ENCODE data around the gene CNTN4. TPM values are rescaled to one million over a fixed set of nuclear protein-coding genes. Genes with fewer than 3 reads are reported as not detected.

CNTN4 gene
- total RNA-seq, 1 donor from 2014 or later, result 1.6 TPM

DNA sequence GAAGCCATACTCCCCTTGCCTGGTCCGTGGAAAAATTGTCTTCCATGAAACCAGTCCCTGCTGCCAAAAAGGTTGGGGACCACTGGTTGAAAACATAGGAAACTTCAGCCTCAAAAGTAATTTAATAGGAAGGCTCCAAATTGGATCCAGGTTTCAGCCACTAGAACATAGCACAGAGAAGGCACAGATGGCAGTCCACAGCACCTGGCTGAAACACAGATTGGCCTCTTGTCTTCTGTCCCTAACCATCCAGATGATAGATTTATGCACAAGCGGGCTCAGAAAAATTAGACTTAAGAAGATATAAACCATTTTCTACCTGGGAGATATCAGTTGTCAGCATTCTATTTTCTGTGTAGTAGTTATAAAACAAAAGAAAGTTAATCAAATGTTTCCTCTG lies 397.1 kb downstream of the CNTN4 start:
- H3K4me3 ChIP-seq (ENCODE audit: low read depth, low read length), result no peak overlapping the region
- DNase-seq (ENCODE audit: low read depth), result no peak
- TF ChIP-seq, protein P1, sequence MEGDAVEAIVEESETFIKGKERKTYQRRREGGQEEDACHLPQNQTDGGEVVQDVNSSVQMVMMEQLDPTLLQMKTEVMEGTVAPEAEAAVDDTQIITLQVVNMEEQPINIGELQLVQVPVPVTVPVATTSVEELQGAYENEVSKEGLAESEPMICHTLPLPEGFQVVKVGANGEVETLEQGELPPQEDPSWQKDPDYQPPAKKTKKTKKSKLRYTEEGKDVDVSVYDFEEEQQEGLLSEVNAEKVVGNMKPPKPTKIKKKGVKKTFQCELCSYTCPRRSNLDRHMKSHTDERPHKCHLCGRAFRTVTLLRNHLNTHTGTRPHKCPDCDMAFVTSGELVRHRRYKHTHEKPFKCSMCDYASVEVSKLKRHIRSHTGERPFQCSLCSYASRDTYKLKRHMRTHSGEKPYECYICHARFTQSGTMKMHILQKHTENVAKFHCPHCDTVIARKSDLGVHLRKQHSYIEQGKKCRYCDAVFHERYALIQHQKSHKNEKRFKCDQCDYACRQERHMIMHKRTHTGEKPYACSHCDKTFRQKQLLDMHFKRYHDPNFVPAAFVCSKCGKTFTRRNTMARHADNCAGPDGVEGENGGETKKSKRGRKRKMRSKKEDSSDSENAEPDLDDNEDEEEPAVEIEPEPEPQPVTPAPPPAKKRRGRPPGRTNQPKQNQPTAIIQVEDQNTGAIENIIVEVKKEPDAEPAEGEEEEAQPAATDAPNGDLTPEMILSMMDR (conservative IDR thresholded peaks at IDR 0.05; ENCODE audit: low read depth, low read length), result no peak

- no peak overlapping the region for H3K4me3 ChIP-seq (ENCODE audit: low read depth, low read length)
- TF ChIP-seq, protein P1 (conservative IDR thresholded peaks at IDR 0.05; ENCODE audit: low read depth, low read length), result no peak
- DNase-seq (ENCODE audit: low read depth), result no peak
Observed at GRCh38 chr3:2504912-2505311, 406.2 kb downstream of the CNTN4 start.

DNA sequence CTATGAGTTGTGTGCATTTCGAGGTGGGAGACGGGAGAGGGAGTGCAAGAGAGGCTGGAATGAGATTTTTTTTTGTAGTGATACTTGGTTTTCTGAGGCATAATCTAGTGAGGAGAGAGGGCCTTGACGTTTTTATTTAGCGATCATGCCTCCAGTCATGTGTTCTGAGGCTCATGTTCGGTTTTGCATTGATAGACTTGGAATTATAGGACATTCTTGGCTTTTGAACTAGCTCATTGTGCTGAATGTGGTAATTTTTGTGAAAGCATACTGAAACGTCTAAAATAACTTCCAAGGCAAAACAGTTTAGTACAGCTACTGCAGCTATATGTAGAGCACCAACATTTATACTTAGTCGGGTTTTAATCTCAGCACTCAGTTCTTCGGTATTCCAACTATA lies 408.1 kb downstream of the CNTN4 start:
- no peak for DNase-seq (ENCODE audit: low read depth)
- TF ChIP-seq, protein P1 (conservative IDR thresholded peaks at IDR 0.05; ENCODE audit: low read depth, low read length), result no peak

DNA sequence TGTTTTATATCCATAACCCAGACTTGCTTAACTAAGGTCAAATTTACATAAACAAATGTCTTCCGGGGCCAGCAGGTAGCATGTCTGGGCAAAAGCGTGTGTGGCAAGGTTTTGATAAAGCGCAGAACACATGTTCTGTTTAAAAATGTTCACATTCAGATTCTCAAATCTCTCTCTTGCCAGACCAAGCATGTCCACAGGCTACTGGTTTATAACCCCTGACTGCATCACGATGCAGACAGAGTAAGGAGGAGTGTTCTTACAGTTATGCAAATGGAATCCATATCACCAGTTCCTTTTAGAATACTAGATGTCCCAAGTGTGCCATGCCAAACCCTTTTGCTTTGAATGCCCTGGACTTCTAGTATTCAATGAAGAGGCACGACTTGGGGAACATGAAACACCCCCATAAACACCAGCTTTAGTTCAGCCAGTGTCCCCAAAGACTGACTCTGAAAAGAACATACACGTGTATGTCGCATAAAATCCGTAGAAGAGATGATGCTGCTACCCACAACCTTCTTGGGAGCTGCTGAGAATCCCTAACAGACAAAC lies 412.0 kb downstream of the CNTN4 start:
- TF ChIP-seq, protein P1 (conservative IDR thresholded peaks at IDR 0.05; ENCODE audit: low read depth, low read length), result no peak
- no peak for DNase-seq (ENCODE audit: low read depth)
- H3K4me3 ChIP-seq (ENCODE audit: low read depth, low read length), result no peak overlapping the region

More for the DNA sequence above, 408.1 kb downstream of the CNTN4 start:
- H3K4me3 ChIP-seq (ENCODE audit: low read depth, low read length), result no peak overlapping the region

DNA sequence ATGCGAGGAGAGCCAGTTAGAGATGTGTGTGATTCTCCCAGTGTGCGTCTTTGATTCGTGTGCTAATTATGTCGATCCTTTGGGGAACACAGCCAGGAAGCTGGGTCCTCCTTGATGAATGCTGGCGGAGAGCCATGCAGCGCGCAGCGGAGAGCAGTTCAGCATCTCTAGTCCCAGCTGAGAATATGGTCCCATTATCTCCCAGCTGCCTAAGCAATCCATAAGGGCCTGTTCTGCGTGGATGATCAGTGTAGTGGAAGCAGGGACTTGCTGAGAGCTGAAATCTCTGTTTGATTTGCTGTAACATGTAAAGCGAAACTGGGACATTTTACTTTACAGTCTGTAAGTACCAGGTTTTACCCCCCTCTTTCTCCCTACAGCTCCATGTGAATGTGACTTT lies 412.7 kb downstream of the CNTN4 start:
- no peak for DNase-seq (ENCODE audit: low read depth)
- H3K4me3 ChIP-seq (ENCODE audit: low read depth, low read length), result no peak overlapping the region
- TF ChIP-seq, protein P1 (conservative IDR thresholded peaks at IDR 0.05; ENCODE audit: low read depth, low read length), result no peak

DNA sequence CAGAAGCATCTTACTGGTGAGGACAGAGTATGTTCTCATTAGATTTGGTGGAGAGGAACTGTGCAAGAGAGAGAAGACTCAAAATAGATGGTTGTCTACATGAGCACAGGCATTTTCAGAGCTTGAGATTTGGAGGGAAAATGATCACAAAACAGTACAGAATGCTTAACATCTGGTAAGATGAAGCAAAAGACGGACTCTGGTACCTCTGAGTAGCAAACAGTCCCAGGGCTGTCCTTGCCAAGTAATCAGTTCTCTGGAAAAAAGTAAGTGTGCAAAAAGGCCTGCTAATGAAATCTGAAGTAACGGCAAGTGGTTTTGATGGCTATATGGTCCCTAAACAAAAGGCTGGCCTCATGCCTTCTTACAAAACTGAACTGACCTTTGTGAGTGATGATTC lies 414.2 kb downstream of the CNTN4 start:
- DNase-seq (ENCODE audit: low read depth), result no peak

DNA sequence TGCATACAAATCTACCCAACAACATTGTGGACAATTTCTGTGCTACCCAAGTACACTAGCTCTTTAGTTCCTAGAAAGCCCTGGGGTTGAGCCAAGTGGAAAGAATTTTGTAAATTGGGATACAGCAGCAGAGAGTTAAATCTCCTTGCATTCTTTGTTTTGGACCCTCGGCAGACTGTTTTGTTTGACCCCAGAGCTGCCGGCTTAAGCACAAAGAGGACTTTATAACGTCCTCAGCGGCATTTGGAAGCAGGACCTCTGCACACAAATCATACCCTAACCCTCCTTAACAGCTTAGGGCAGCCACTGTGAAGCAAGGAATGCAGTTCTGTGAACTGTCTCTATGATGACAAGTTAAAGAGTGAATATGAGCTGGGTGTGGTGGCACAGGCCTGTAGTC lies 415.3 kb downstream of the CNTN4 start:
- no peak for DNase-seq (ENCODE audit: low read depth)
- H3K4me3 ChIP-seq (ENCODE audit: low read depth, low read length), result no peak overlapping the region
- TF ChIP-seq, protein P1 (conservative IDR thresholded peaks at IDR 0.05; ENCODE audit: low read depth, low read length), result no peak

More for the DNA sequence above, 414.2 kb downstream of the CNTN4 start:
- no peak overlapping the region for H3K4me3 ChIP-seq (ENCODE audit: low read depth, low read length)
- TF ChIP-seq, protein P1 (conservative IDR thresholded peaks at IDR 0.05; ENCODE audit: low read depth, low read length), result no peak

All from epithelial cell of proximal tubule (primary cell).